Measurements from ENCODE around the gene PSME3IP1. TPM values are rescaled to one million over a fixed set of nuclear protein-coding genes. Genes with fewer than 3 reads are reported as not detected.
"Not testable (repeated sequence)": the region's sequence is repeated elsewhere in the genome, so short reads cannot be mapped to it uniquely, and the experiment has no call there.

PSME3IP1 gene
- total RNA-seq, result 67.7 and 79.1 TPM in 2 replicates

GRCh38 chr16:57185945-57186871, at the start of gene PSME3IP1, which contains the start of gene RSPRY1:
TSS of gene PSME3IP1 (minus strand) at chr16:57186039. CDS start at chr16:57173854, 12,185 bp downstream.
TSS of gene RSPRY1 (plus strand) at chr16:57186329. CDS start at chr16:57204659, 18,330 bp downstream.
- peak; percentile 97 for DNase-seq (ENCODE audit: low read depth, low spot score)

GRCh38 chr16:57235128-57236021, 49.5 kb upstream of the PSME3IP1 start:
- no peak for DNase-seq (ENCODE audit: low read depth, low spot score)

- DNase-seq (ENCODE audit: low read depth, low spot score), result no peak
Measured at GRCh38 chr16:57234707-57235092, 48.9 kb upstream of the PSME3IP1 start.

- DNase-seq (ENCODE audit: low read depth, low spot score), result no peak
Measured at GRCh38 chr16:57233944-57234706, 48.3 kb upstream of the PSME3IP1 start.

GRCh38 chr16:57231821-57232350, 46.0 kb upstream of the PSME3IP1 start:
- DNase-seq (ENCODE audit: low read depth, low spot score), result no peak

GRCh38 chr16:57229079-57229478, 43.2 kb upstream of the PSME3IP1 start:
- DNase-seq (ENCODE audit: low read depth, low spot score), result no peak

- DNase-seq (ENCODE audit: low read depth, low spot score), result no peak
Measured at GRCh38 chr16:57226701-57227621, 41.1 kb upstream of the PSME3IP1 start.

- no peak for DNase-seq (ENCODE audit: low read depth, low spot score)
Measured at GRCh38 chr16:57225978-57226377, 40.1 kb upstream of the PSME3IP1 start.

GRCh38 chr16:57224651-57225335, 39.0 kb upstream of the PSME3IP1 start:
- no peak for DNase-seq (ENCODE audit: low read depth, low spot score)

- DNase-seq (ENCODE audit: low read depth, low spot score), result no peak
Measured at GRCh38 chr16:57223057-57223456, 37.2 kb upstream of the PSME3IP1 start.

- DNase-seq (ENCODE audit: low read depth, low spot score), result no peak
Measured at GRCh38 chr16:57216968-57217367, 31.1 kb upstream of the PSME3IP1 start.

- DNase-seq (ENCODE audit: low read depth, low spot score), result no peak
Measured at GRCh38 chr16:57213462-57213861, 27.6 kb upstream of the PSME3IP1 start.

GRCh38 chr16:57209780-57210179, 23.9 kb upstream of the PSME3IP1 start:
- no peak for DNase-seq (ENCODE audit: low read depth, low spot score)

GRCh38 chr16:57208926-57209325, 23.1 kb upstream of the PSME3IP1 start:
- DNase-seq (ENCODE audit: low read depth, low spot score), result no peak

GRCh38 chr16:57204675-57205074, 18.8 kb upstream of the PSME3IP1 start:
- DNase-seq (ENCODE audit: low read depth, low spot score), result no peak

GRCh38 chr16:57203451-57203850, 17.6 kb upstream of the PSME3IP1 start:
- DNase-seq (ENCODE audit: low read depth, low spot score), result no peak

GRCh38 chr16:57202095-57202886, 16.5 kb upstream of the PSME3IP1 start:
- DNase-seq (ENCODE audit: low read depth, low spot score), result no peak

GRCh38 chr16:57200926-57201325, 15.1 kb upstream of the PSME3IP1 start:
- not testable (repeated sequence) for DNase-seq (ENCODE audit: low read depth, low spot score)

Measured in pulmonary artery endothelial cell (primary cell).